Stimulated activated naive CD8-positive, alpha-beta T cell treated with anti-CD3 and anti-CD28 coated beads, Interleukin-15, amount 100 ng/mL, for 72 hours (primary cell): ENCODE data around the gene CRIM1.

Experiments
- ATAC-seq: fragments of 150-1000 bp; cut with Tn5 transposase; 2 replicates; pipeline ENCODE4 v1.10.0; 2021; ENCODE audit warnings: mild to moderate bottlenecking, moderate library complexity
- DNase-seq, 2 donors: peaks; one replicate each; pipeline ENCODE4 v3.0.0; 2021 to 2022
- H3K27ac Mint-ChIP-seq, 2 donors: one replicate each; pipeline ENCODE4 v1.8.0; 2022; ENCODE audit warnings: mild to moderate bottlenecking in 2 of 2, mixed read lengths in 2 of 2, moderate library complexity in 2 of 2
- H3K27me3 Mint-ChIP-seq: one replicate; pipeline ENCODE4 v1.8.0; 2022; ENCODE audit warnings: mixed read lengths
- H3K4me1 Mint-ChIP-seq: one replicate; pipeline ENCODE4 v1.8.0; 2022; ENCODE audit warnings: mild to moderate bottlenecking, mixed read lengths
- H3K4me3 Mint-ChIP-seq, 2 donors: one replicate each; pipeline ENCODE4 v1.8.0; 2022; ENCODE audit warnings: mild to moderate bottlenecking in 2 of 2, mixed read lengths in 2 of 2, moderate library complexity in 1 of 2
- H3K9me3 Mint-ChIP-seq, 2 donors: one replicate each; pipeline ENCODE4 v1.8.0; 2022; ENCODE audit warnings: mixed read lengths in 2 of 2

CRIM1 gene

GRCh38 chr2:36441065-36441625 is 85.6 kb downstream of the CRIM1 start:
- H3K4me3 Mint-ChIP-seq, result no peak overlapping the region
- H3K27me3 Mint-ChIP-seq, result no peaks in the 10 kb centered on the region
- no peaks in the 10 kb centered on the region for H3K9me3 Mint-ChIP-seq
- no peak overlapping the region for H3K27ac Mint-ChIP-seq
- DNase-seq, result no peak
- peaks cover 11% of the 10 kb centered on the region for H3K4me1 Mint-ChIP-seq
- no peak for ATAC-seq

- H3K4me3 Mint-ChIP-seq, result no peak overlapping the region
- H3K4me1 Mint-ChIP-seq, result peaks cover 11% of the 10 kb centered on the region
- DNase-seq, result no peak
- peak; percentile 28 for ATAC-seq
- H3K9me3 Mint-ChIP-seq, result no peaks in the 10 kb centered on the region
- no peak overlapping the region for H3K27ac Mint-ChIP-seq
- H3K27me3 Mint-ChIP-seq, result no peaks in the 10 kb centered on the region
Measured at GRCh38 chr2:36441816-36442215, 86.2 kb downstream of the CRIM1 start.

- ATAC-seq (no peak), DNase-seq (no peak)
- H3K27me3 Mint-ChIP-seq, result no peaks in the 10 kb centered on the region
- H3K9me3 Mint-ChIP-seq, result no peaks in the 10 kb centered on the region
- H3K4me1 Mint-ChIP-seq, result peaks cover 11% of the 10 kb centered on the region
- H3K27ac Mint-ChIP-seq, result no peak overlapping the region
- H3K4me3 Mint-ChIP-seq, result no peak overlapping the region
Measured at GRCh38 chr2:36444216-36444936, 88.8 kb downstream of the CRIM1 start.

- H3K4me3 Mint-ChIP-seq, result no peak overlapping the region
- peaks cover 11% of the 10 kb centered on the region for H3K4me1 Mint-ChIP-seq
- DNase-seq (no peak), ATAC-seq (no peak)
- no peak overlapping the region for H3K27ac Mint-ChIP-seq
- H3K27me3 Mint-ChIP-seq, result no peaks in the 10 kb centered on the region
- H3K9me3 Mint-ChIP-seq, result no peaks in the 10 kb centered on the region
Measured at GRCh38 chr2:36445185-36445866, 89.7 kb downstream of the CRIM1 start.

GRCh38 chr2:36446294-36446693 is 90.7 kb downstream of the CRIM1 start:
- no peak for DNase-seq
- no peak overlapping the region for H3K4me3 Mint-ChIP-seq
- H3K4me1 Mint-ChIP-seq, result peaks cover 11% of the 10 kb centered on the region
- no peak overlapping the region for H3K27ac Mint-ChIP-seq
- no peak for ATAC-seq
- H3K27me3 Mint-ChIP-seq, result no peaks in the 10 kb centered on the region
- no peaks in the 10 kb centered on the region for H3K9me3 Mint-ChIP-seq

- no peak for DNase-seq
- H3K4me3 Mint-ChIP-seq, result no peak overlapping the region
- no peak for ATAC-seq
- no peaks in the 10 kb centered on the region for H3K9me3 Mint-ChIP-seq
- no peaks in the 10 kb centered on the region for H3K4me1 Mint-ChIP-seq
- no peak overlapping the region for H3K27ac Mint-ChIP-seq
- no peaks in the 10 kb centered on the region for H3K27me3 Mint-ChIP-seq
Measured at GRCh38 chr2:36449213-36449612, 93.6 kb downstream of the CRIM1 start.

- H3K27me3 Mint-ChIP-seq, result no peaks in the 10 kb centered on the region
- ATAC-seq (no peak), DNase-seq (no peak)
- H3K27ac Mint-ChIP-seq, result no peak overlapping the region
- no peaks in the 10 kb centered on the region for H3K9me3 Mint-ChIP-seq
- no peaks in the 10 kb centered on the region for H3K4me1 Mint-ChIP-seq
- H3K4me3 Mint-ChIP-seq, result no peak overlapping the region
Measured at GRCh38 chr2:36449943-36450392, 94.4 kb downstream of the CRIM1 start.

- Mint-ChIP-seq H3K27ac (no peak overlapping the region), H3K27me3 (no peaks in the 10 kb centered on the region), H3K4me3 (no peak overlapping the region), H3K4me1 (no peaks in the 10 kb centered on the region), H3K9me3 (no peaks in the 10 kb centered on the region)
- ATAC-seq (no peak), DNase-seq (no peak)
Measured at GRCh38 chr2:36450466-36451196, 95.1 kb downstream of the CRIM1 start.

- Mint-ChIP-seq H3K4me3 (no peak overlapping the region), H3K9me3 (no peaks in the 10 kb centered on the region), H3K27ac (no peak overlapping the region), H3K4me1 (no peaks in the 10 kb centered on the region), H3K27me3 (no peaks in the 10 kb centered on the region)
- DNase-seq (no peak), ATAC-seq (no peak)
Measured at GRCh38 chr2:36451512-36451911, 95.9 kb downstream of the CRIM1 start.

GRCh38 chr2:36452260-36452659 is 96.7 kb downstream of the CRIM1 start:
- Mint-ChIP-seq H3K4me3 (no peak overlapping the region), H3K4me1 (no peaks in the 10 kb centered on the region), H3K9me3 (no peaks in the 10 kb centered on the region), H3K27me3 (no peaks in the 10 kb centered on the region), H3K27ac (no peak overlapping the region)
- DNase-seq (no peak), ATAC-seq (no peak)

GRCh38 chr2:36453652-36454051 is 98.1 kb downstream of the CRIM1 start:
- DNase-seq (no peak), ATAC-seq (no peak)
- H3K27ac Mint-ChIP-seq, result no peak overlapping the region
- no peaks in the 10 kb centered on the region for H3K9me3 Mint-ChIP-seq
- no peak overlapping the region for H3K4me3 Mint-ChIP-seq
- H3K4me1 Mint-ChIP-seq, result no peaks in the 10 kb centered on the region
- H3K27me3 Mint-ChIP-seq, result no peaks in the 10 kb centered on the region

- Mint-ChIP-seq H3K9me3 (no peaks in the 10 kb centered on the region), H3K27ac (no peak overlapping the region), H3K4me1 (no peaks in the 10 kb centered on the region), H3K27me3 (no peaks in the 10 kb centered on the region), H3K4me3 (no peak overlapping the region)
- DNase-seq (no peak), ATAC-seq (no peak)
Measured at GRCh38 chr2:36455011-36455410, 99.4 kb downstream of the CRIM1 start.

- Mint-ChIP-seq H3K27me3 (no peaks in the 10 kb centered on the region), H3K27ac (no peak overlapping the region), H3K4me1 (no peaks in the 10 kb centered on the region), H3K4me3 (no peak overlapping the region), H3K9me3 (no peaks in the 10 kb centered on the region)
- DNase-seq (no peak), ATAC-seq (no peak)
Measured at GRCh38 chr2:36455788-36456187, 100.2 kb downstream of the CRIM1 start.

GRCh38 chr2:36456227-36457175 is 100.9 kb downstream of the CRIM1 start:
- Mint-ChIP-seq H3K27ac (no peak overlapping the region), H3K27me3 (no peaks in the 10 kb centered on the region), H3K9me3 (no peaks in the 10 kb centered on the region), H3K4me3 (no peak overlapping the region), H3K4me1 (no peaks in the 10 kb centered on the region)
- no peak for ATAC-seq
- no peak for DNase-seq

GRCh38 chr2:36458106-36458505 is 102.5 kb downstream of the CRIM1 start:
- ATAC-seq (no peak), DNase-seq (no peak)
- H3K27me3 Mint-ChIP-seq, result no peaks in the 10 kb centered on the region
- no peak overlapping the region for H3K27ac Mint-ChIP-seq
- H3K4me1 Mint-ChIP-seq, result no peaks in the 10 kb centered on the region
- H3K9me3 Mint-ChIP-seq, result no peaks in the 10 kb centered on the region
- no peak overlapping the region for H3K4me3 Mint-ChIP-seq
